NCI-H446 treated with DMSO at 0.1 percent for 48 hours (cell line): ENCODE data around the gene INO80C.

Experiments
- DNase-seq: peaks from one replicate; lab custom pipeline; 2025; lab: John Stamatoyannopoulos, UW

The INO80C gene, protein sequence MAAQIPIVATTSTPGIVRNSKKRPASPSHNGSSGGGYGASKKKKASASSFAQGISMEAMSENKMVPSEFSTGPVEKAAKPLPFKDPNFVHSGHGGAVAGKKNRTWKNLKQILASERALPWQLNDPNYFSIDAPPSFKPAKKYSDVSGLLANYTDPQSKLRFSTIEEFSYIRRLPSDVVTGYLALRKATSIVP

DNA sequence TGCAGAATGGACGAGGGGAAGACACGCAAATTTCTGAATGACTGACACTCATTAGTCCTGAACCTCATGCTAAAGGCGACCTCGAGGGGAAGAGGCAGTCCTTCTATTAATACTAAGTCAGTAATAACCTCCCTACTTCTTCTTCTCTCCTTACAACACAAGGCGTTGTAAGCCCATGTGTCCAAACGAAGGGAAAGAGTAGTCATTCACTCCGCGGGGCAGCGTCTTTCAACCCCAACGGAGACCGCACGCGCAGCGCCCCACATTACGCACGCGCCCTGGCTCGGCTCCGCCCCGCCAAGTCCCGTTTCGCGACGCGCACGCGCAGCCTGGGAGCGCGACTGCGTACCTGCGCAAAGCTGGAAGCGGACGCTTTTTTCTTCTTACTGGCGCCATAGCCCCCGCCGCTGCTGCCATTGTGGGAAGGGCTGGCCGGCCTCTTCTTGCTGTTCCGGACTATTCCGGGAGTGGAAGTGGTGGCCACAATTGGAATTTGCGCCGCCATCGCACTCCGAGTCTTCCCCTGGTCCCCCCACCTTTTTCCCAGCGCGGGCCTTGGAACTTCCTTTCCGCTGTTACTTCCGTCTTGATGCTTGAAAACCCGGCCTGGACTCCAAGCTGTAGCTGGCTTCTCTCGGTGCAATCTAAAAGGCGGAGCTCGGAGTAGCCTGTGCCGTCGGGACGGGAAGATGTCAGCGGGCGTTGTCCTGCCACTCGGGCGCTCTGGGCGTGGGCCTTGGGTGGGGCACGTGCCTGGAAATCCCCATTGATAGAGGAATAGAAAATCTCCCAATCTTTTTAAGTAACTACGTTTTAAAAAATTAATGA, at the start of gene INO80C:
Gene INO80C (minus strand): TSS at position 591 of the 828 bp plus-strand sequence. CDS start 86 bp downstream, at position 505.
- peak; percentile 86 for DNase-seq

DNA sequence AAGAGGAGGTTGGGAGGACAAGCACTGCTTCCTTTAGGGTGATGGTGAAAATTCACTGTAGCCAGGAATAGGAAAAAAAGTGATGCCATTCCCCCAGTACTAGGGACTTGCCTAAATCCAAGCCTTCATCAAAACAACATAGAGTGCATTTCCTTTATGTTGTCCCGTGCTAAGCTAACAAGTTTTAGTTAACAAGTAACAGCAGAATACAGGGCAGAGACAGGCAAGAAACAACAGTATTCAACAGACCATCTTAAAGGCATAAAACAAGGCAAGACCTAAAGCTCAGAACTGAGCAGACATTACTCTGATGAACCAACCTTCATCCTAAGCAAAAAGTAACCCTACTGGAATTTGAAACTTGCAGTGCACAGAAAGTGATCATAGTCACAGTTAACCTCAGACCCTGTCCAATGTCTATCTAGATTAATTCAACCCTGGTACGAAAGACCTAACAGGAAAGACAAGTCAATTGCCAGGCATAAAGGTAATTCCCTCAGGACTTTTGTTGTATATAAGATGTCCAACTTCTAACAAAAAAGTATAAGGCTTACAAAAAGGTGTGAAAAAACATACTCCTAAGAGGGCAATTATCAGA, 49.3 kb upstream of the INO80C start:
- no peak for DNase-seq

DNA sequence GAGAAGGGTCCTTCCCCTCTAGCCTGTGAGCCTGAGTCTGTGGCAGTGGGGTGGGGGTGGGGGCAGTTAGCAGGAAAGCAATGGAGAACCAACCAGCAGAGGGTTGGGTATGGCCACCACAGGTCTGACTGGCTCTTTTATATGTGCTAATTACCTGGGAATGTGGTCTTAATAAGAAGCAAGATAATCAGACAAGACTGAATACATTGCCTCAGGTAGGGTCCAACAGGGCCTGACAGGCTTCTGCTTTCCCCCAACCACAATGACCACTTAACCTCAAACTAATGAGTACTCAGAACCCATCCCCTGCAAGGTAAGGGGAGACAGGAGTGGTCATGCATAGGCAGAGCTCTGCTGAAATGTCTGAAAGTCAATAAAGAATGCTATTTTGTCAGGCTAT, 44.6 kb upstream of the INO80C start:
- no peak for DNase-seq

DNA sequence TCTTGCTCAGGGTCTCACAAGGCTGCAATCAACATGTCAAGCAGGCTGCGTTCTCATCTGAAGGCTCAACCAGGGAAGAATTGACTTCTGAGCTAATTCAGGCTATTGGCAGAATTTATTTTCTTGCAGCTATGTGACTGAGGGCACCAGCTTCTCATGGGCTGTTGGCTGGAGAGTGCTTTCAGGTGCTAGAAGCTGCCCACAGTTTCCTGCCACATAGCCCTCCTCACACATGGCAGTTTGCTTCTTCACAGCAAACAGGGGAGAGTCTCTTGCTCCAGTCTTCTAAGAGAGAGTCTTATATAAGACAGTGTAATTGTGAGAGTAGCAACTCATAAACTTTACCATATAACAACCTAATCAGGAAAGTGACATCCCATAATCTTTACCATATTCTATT, 37.5 kb upstream of the INO80C start:
- DNase-seq = no peak

DNA sequence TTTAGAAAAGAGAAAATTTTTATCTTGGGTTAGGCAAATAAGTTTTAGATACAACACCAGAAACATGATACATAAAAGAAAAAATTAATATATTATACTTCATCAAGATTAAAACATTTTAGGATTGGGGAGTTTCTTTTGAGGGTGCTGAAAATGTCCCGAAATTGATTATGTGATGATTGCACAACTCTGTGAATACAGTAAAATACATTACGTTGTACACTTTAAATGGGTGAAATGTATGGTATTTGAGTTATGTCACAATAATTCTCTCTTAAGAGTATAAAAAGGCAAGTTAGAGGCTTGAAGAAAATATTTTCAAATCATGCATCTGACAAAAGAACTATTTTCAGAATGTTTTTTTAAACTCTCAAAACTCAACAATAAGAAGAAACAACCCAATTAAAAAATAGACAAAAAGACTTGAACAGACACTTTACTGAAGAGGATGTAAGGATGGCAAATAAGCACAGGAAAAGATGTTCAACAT, 36.2 kb upstream of the INO80C start:
- DNase-seq = no peak

DNA sequence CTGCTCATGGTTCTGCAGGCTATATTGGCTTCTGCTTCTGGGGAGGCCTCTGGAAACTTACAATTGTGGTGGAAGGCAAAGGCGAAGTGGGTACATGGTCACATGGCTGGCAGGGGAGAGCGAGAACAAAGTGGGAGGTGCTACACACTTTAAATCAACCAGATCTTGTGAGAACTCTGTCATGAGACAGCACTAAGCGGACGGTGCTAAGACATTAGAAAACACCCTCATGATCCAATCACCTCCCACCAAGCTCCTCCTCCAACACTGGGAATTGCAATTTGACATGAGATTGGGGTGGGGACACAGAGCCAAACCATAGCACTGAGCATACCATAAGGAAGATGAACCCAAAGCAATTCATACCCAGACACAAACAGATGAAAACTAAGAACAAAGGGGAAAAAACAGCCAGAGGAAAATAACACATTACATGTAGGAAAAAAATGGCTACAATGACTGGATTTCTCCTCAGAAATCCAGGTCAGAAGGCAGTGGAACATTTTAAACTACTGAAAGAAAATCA, 31.1 kb upstream of the INO80C start:
- no peak for DNase-seq

DNA sequence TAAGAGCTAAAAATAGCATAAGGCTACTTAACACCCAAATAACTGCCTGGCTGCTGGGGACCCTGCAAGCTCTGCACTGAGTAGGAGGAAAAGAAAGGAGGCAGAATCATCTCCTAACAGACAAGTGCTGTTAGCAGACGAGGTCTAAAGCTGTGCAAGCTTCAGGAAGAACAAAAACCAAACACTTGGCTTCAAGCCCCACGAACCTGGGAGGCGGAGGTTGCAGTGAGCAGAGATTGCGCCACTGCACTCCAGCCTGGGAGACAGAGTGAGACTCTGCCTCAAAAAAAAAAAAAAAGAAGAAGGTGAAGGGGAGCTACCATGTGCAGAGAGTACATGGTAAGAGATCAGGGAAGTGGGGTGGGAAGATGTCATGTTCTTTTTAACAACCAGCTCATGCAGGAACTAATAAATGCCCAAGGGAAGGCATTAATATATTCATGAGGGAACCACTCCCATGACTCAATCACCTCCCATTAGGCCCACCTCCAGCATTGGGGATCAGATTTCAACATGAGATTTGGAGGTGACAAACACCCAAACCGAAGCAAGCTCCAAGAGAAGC, 28.8 kb upstream of the INO80C start:
- no peak for DNase-seq

DNA sequence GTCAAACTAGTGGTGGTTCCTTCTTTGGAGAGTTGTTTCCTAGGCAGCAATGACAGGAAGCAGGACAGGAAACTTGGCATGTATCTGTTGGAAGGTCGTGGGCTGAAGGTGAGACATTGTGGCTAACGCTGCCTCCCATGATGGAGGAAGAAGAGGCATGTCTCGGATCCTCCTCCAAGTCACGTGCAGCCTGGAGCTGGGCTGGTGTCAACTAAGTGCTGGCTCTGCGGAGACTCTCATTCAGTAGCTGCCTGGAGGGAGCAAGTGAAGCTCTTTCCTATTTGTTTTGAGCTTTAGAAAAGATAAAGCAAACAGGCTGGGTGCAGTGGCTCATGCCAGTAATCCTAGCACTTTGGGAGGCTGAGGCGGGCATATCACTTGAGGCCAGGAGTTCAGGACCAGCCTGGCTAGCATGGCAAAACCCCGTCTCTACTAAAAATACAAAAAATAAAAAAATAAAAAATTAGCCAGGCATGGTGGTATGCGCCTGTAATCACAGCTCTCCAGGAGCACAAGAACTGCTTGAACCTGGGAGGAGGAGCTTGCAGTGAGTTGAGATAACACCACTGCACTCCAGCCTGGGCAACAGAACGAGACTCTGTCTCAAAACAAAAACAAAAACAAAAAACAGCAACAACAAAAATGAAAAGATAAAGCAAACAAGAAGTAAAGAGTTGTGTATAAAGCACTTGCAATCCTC, 28.2 kb upstream of the INO80C start:
- DNase-seq = no peak

DNA sequence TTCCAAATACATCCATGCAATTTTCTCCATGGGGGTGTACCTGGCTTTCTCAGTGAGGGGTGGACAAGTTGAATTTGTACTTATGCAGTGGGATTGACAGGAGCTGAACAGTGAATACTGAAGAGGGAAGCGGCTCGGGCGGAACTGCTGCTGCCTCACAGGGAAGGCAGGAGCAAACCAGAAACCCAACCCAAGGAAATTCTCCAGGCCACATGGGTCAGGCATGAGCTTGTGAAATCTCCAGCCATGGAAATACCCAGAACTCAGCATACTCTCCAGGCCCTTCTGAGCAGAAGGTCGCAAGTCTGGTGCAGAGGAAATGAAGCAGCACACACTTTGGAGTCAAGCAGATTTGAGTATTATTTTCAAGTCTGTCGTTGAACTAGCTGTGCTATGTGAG, 26.5 kb upstream of the INO80C start:
- DNase-seq = no peak

DNA sequence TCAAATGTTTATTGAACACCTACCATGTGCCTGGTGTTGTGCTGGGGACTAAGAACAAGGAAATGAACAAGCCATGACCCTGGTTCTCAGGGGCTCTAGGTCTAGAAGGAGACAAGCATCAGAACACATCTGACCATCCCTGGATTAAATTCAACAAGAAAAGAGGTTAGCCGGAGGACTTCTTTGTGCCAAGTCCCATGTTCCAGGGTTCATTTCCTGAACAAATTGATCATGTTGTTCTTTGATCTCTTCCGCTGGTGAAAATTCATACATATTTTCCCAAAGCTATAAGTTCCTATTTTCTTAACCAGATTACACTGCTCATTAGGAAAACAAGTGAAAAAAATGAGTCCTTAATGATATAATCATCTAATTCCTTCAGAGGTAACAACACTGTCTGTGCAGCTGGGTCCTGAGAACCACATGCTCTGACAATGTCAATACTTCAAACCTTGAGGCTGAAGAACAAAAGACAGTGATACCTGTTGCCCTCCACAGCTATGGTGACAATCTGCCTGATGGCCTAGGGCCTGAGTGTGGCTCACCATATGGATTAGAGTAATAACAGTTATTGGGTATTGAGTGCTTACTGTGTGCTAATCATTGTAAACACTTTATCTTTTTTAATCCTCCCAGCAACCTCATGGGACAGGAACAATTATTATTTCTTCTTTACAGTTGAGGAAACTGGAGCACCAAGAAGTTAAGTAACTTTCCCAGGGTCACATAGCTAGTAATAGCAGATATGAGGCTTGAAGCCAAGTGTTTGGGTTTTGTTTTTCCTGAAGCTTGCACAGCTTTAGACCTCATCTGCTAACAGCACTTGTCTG, 24.6 kb upstream of the INO80C start:
- no peak for DNase-seq

DNA sequence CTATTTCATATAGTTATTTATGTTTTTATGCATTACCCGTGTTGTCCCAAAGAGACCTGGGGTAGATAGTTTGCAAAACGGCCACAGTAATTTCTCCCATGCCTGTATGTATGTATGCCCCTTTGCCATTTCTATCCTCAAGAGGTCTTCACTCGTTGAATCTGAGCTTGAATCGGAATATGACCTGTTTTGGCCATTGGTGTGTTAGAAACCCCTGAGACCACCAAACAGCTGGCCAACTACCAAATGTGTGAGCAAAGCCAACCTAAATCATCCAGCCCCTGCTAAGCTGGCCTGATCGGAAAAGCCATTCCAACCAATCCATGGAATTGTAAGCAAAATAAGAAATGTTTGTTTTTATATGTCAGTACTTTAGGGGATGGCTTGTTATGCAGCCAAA, 23.4 kb upstream of the INO80C start:
- no peak for DNase-seq

DNA sequence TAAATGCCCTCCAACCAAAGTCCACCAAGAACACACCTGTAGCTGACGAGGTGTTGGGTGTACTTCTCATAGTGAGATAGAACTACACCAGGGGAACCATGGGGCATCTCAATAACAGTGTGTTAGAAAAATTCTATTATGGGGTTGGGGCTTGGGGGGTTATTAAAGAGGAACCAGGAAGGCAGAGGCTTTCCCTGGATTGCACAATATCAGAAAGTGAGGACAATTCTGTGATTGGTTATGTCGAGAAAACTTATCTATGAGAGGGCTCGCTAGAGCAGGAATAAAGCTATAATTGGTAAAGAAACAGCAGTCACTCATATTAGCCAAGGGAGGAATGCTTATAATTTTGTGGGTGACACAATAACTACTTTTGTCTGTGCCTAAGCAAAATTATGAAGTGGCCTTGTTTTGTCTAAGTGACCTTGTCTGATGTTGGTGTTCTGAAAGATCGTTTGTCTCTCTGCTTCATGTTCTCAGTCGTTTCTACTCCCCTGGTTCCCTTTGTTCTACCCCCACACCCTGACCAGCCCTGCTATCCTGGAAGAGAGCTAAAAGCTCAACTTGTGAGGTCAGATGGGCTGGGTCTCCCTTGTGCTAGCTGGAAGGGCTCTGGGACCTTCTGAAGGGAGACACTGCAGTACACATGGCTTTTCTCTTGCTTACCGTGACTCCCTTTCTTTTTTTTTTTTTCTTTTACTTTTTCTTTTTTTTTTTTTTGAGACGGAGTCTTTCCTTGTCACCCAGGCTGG, 21.6 kb upstream of the INO80C start:
- no peak for DNase-seq

DNA sequence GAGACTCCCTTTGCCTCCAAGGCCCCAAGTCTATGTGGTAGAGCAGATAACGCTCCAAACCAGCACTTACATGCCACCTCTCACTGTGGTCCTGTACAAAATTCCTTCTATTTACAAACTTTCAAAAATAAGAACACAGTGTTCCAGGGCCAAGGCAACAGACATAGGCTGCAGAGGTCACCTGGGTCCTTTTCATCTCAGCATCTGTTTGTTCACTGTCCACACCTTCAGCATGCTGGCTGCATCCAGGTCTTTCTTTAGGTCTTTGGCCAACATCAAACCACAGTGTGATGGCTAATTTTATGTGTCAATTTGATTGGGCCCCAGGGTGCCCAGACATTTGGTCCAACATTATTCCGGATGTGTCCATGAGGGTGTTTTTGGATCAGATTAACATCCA, 20.0 kb upstream of the INO80C start:
- no peak for DNase-seq

DNA sequence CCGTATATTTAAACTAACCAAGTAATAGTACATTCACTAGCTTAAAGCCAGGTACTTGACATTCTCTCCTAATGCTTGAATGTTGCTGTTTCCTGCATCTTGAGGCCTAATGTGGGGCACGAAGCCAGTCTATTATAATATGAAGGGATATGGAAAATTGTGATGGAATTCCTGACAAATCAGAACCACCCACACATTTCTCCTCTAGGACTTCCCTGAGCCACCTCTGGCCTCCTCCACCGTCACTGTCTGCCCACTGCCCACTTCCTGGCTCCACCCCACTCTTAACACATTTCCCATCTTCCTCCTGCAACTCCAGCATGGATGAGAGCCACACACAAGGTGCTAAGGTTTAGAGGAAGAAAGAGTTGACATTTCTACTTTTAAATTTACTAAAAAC, 19.0 kb upstream of the INO80C start:
- no peak for DNase-seq

DNA sequence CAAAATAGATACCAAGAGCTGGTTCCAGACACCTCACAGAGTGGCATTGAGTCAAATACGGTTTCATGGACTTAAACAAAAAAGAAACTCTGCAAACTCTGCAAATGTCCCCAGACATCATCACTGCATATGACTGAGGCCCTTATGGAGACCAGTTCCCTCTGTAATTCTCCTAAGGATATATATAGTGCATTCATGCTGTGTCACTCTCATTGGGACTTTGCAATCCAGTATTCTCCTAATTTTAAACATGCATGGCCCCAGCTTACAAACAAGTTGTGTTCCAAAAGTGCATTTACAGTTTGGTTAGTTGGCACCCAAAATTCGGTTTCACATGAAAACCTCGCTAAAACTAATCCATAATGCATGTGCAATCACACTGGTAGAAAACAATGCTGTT, 18.6 kb upstream of the INO80C start:
- DNase-seq = no peak

DNA sequence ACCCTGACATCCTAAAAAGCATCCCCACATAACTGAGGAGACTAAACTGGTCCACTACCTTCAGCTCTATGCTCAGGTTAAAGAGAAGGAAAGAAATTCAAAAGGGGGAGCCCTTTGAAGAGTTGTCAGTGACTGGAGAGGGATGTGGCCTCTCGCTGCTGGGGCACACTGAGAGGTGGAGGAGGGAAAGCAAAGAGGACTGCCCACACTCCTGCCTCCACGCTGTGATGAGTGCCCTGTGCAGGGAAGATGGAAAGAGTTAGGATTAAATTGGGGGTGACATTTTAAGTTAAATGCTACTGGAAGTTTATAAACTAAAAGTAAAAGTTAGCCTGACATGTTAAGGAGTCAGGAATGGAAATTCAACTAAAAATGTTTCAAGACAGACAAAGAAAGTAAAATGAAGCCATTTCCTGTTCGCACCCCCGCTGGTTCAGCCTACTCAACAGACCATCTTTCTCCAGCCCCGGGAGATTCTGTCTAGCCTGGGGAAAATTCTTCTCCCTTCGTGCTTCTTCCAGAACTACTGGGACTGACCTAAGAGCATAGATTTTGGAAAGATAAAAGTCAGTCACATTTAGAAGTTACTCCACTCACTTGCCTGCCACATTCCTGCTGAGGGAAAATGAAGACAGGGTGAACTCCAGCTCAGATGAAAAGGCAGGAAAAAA, 17.8 kb upstream of the INO80C start:
- DNase-seq = no peak

DNA sequence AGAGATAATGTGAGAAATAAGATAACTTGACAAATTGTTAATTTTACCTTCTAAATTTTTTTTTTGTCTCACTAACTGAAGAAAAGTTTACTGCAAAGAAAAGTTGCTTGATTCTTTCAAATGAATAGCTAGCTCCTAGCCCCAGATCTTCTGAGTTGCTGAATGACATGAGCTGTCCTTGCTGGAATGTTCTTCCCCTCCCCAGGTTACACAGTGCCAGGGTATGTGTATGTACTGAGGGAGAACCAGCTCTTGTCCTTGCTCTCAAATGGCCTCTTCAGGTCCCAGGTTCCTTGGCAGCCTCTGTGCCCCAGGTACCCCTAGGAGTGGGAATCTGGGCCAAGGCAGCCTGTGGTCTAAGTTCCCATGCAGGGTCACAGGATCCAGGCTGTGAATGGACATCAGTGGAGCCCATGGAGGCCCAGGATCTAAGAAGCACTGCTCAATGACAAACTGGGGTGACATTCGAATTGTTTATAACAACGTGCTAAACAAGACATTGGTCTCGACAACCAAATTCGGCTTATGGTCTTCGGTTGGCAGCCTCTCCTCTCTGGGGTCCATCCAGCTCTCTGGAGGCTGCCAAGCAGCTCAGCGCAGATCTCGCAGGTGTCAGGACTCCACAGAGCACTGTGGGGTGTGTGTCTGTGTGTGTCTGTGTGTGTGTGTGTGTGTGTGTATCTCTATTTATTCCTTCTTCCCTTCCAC, 17.1 kb upstream of the INO80C start:
- DNase-seq = no peak

DNA sequence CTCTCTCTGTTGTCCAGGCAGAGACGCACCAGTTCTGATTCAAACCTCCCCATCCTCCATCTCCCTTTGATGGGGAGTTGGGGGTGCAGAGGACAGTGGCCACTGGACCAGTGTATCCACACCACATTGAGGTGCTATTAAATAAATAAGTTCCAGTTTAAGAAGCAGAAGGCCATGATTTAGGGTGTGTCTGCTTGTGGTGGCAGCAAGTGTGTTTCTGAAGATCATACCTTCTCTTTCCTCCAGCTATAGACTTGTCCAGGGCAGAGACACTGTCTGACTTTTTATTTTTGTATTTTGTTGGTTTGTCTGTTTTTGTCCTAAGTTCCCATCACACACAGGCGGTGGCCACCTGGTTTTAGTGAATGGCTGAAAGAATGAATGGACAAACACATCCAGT, 16.5 kb upstream of the INO80C start:
- no peak for DNase-seq
